Prostate gland (tissue), 2 donors: ENCODE measurements around the gene GABRA5. TPM values are rescaled to one million over a fixed set of nuclear protein-coding genes. Genes with fewer than 3 reads are reported as not detected.

Experiments
- DNase-seq: peaks from one replicate; pipeline ENCODE4 v3.0.0-alpha.2; 2019; ENCODE audit warnings: low spot score
- H3K27ac ChIP-seq, 2 donors: fragments of 200-600 bp; sonication (generic); 2 replicates each; pipeline ENCODE4 v1.5.1; 2017 to 2019
- H3K27me3 ChIP-seq: fragments of 200-600 bp; sonication (generic); replicated peaks from 2 replicates; pipeline ENCODE4 v1.5.1; 2019; ENCODE audit not compliant: insufficient read depth
- H3K36me3 ChIP-seq, 2 donors: fragments of 200-600 bp; sonication (generic); 1 replicate in 1 of 2; 2 replicates in 1 of 2; pipeline versions ENCODE4 v1.5.1 to v1.8.1; 2017 to 2019
- H3K4me1 ChIP-seq: fragments of 200-600 bp; sonication (generic); replicated peaks from 2 replicates; pipeline ENCODE4 v1.5.1; 2019
- H3K4me3 ChIP-seq, 2 donors: fragments of 200-600 bp; sonication (generic); 2 replicates each; pipeline ENCODE4 v1.5.1; 2017 to 2019
- H3K9me3 ChIP-seq: fragments of 200-600 bp; sonication (generic); 2 replicates; pipeline ENCODE4 v1.5.1; 2017
- POLR2A ChIP-seq: fragments of 450-650 bp; IDR thresholded peaks from one replicate; pipeline ENCODE4 v1.6.1; 2016; ENCODE audit warnings: antibody characterized with exemption, mild to moderate bottlenecking
- POLR2AphosphoS5 ChIP-seq: sonication (generic); formaldehyde crosslinking; IDR thresholded peaks from one replicate; pipeline ENCODE4 v1.6.1; 2017; ENCODE audit warnings: antibody characterized with exemption
- WGBS: methylation state at CpG from one replicate; pipeline ENCODE4 v1.1.5; 2018; 5-methylcytosine and 5-hydroxymethylcytosine counted together
- intact Hi-C: fragments of 100-400 bp; cut with DNase I; formaldehyde crosslinking; loops from one replicate; pipeline ENCODE4 v1.14.2; 2022
- total RNA-seq, 2 donors: library from RNA; depleted of rRNA; stranded (reverse); fragments of >200 nt; gene quantifications; one replicate each; pipeline ENCODE4 v1.1.0, GENCODE V29; 2016
- TF ChIP-seq, protein P1 (sequence below), 4 experiments: fragments of 200-600 bp in 2 of 4; fragments of 450-650 bp in 2 of 4; sonication (generic) in 2 of 4; IDR thresholded peaks; 1 replicate in 3 of 4; 2 replicates in 1 of 4; pipeline ENCODE4 v1.5.1; 2016 to 2019; ENCODE audit warnings: antibody characterized with exemption in 4 of 4, mild to moderate bottlenecking in 2 of 4, moderate library complexity in 2 of 4

The GABRA5 gene
- total RNA-seq, 2 donors from 2014 or later, result 0.14 TPM; not detected in 1

DNA sequence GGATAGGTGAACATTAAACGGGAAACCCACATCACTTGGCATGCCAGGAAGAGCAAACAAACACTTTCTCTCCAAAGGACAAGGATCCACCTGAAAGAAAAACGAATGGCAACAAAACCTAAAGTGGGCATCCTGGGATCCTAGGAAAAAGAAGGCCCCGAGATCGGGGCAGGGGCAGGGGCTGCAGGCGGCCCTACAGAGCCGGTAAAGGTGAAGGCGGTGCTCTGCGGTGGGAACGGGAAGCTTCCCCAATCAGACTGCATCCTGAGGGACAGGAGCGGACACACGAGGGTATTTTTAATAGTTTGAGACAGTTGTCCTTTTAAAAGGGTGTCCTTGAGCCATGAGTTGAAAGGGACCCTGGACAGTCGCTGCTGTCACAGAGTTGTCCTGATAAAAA, 24.9 kb upstream of the GABRA5 start:
- no peak overlapping the region for H3K27ac ChIP-seq
- H3K36me3 ChIP-seq, result no peaks in the 10 kb centered on the region
- 52% methylated on average over 12 of the region's 12 CpGs for WGBS
- no peaks in the 10 kb centered on the region for H3K27me3 ChIP-seq
- intact Hi-C loops, result no loop called here
- no peak for DNase-seq
- H3K4me1 ChIP-seq, result no peaks in the 10 kb centered on the region
- H3K9me3 ChIP-seq, result no peaks in the 10 kb centered on the region
- H3K4me3 ChIP-seq, result no peak overlapping the region
- TF ChIP-seq POLR2A (no peak), POLR2AphosphoS5 (no peak)
- TF ChIP-seq, protein P1, sequence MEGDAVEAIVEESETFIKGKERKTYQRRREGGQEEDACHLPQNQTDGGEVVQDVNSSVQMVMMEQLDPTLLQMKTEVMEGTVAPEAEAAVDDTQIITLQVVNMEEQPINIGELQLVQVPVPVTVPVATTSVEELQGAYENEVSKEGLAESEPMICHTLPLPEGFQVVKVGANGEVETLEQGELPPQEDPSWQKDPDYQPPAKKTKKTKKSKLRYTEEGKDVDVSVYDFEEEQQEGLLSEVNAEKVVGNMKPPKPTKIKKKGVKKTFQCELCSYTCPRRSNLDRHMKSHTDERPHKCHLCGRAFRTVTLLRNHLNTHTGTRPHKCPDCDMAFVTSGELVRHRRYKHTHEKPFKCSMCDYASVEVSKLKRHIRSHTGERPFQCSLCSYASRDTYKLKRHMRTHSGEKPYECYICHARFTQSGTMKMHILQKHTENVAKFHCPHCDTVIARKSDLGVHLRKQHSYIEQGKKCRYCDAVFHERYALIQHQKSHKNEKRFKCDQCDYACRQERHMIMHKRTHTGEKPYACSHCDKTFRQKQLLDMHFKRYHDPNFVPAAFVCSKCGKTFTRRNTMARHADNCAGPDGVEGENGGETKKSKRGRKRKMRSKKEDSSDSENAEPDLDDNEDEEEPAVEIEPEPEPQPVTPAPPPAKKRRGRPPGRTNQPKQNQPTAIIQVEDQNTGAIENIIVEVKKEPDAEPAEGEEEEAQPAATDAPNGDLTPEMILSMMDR (IDR thresholded peaks at IDR 0.05), result no peak

DNA sequence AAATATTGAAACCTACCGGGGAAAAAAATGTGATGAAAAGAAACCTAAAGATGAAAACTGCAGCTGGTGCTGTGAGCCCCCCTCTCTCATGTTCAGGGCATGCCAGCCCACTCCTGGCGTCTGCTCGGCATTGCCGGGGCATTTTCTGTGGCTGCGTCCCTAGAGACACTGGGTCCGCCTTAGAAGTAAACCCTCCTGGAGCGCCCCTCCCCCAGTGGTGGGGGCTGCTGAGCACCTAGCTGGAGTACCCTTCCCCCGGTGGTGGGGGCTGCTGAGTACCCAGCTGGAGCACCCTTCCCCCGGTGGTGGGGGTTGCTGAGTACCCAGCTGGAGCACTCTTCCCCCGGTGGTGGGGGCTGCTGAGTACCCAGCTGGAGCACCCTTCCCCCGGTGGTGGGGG, 24.5 kb upstream of the GABRA5 start:
- Histone ChIP-seq H3K27ac (no peak overlapping the region), H3K36me3 (no peaks in the 10 kb centered on the region), H3K27me3 (no peaks in the 10 kb centered on the region), H3K4me3 (no peak overlapping the region), H3K9me3 (no peaks in the 10 kb centered on the region), H3K4me1 (no peaks in the 10 kb centered on the region)
- intact Hi-C loops, result no loop called here
- WGBS, result 77% methylated on average over 6 of the region's 11 CpGs
- no peak for DNase-seq
- TF ChIP-seq, protein P1 (IDR thresholded peaks at IDR 0.05), result no peak
- TF ChIP-seq POLR2A, result no peak
- TF ChIP-seq POLR2AphosphoS5, result no peak

DNA sequence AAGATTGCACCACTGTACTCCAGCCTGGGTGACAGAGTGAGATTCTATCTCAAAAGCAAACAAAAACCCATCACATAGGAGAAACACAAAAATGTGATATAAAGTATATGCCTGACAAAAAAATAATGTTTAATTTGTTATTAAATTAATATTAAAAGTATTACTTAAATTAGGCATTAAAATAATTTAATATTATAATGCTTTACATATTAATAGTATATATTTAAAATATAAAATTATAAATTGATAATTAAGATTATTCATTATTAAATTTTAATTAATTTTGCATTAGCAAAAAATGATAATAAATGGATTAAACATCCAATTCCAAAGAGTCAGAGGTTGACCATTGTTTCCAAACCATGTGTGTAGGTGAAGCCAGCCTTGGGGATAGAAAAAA, 22.0 kb upstream of the GABRA5 start:
- Histone ChIP-seq H3K27ac (no peak overlapping the region), H3K9me3 (no peaks in the 10 kb centered on the region), H3K27me3 (no peaks in the 10 kb centered on the region), H3K4me1 (no peaks in the 10 kb centered on the region), H3K4me3 (no peak overlapping the region), H3K36me3 (no peaks in the 10 kb centered on the region)
- intact Hi-C loops, result no loop called here
- no peak for TF ChIP-seq POLR2AphosphoS5
- TF ChIP-seq, protein P1 (IDR thresholded peaks at IDR 0.05), result no peak
- no peak for DNase-seq

DNA sequence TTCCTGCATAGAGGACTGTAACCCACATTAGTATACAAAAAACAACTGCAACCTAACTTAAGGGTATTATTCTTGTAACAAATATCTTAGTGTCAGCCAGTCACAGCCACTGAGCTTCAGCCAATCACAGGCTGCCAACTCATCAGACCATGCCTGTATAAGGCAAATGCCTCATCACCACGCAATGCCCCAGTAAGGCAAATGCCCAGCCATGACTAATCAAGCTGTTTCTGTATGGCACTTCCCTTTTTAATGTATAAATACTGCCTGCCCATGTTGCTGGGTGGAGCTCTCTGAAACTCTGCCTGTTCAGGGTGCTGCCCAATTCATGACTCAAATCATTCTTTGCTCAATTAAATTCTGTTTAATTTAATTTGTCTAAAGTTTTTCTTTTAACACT, 18.4 kb upstream of the GABRA5 start:
- no peaks in the 10 kb centered on the region for H3K27me3 ChIP-seq
- no peaks in the 10 kb centered on the region for H3K36me3 ChIP-seq
- 96% methylated on average over 1 of the region's 1 CpG for WGBS
- TF ChIP-seq POLR2AphosphoS5, result no peak
- TF ChIP-seq POLR2A, result no peak
- TF ChIP-seq, protein P1 (IDR thresholded peaks at IDR 0.05), result no peak
- H3K9me3 ChIP-seq, result no peaks in the 10 kb centered on the region
- no peak overlapping the region for H3K27ac ChIP-seq
- DNase-seq, result no peak
- intact Hi-C loops, result no loop called here
- H3K4me1 ChIP-seq, result no peaks in the 10 kb centered on the region
- no peak overlapping the region for H3K4me3 ChIP-seq

DNA sequence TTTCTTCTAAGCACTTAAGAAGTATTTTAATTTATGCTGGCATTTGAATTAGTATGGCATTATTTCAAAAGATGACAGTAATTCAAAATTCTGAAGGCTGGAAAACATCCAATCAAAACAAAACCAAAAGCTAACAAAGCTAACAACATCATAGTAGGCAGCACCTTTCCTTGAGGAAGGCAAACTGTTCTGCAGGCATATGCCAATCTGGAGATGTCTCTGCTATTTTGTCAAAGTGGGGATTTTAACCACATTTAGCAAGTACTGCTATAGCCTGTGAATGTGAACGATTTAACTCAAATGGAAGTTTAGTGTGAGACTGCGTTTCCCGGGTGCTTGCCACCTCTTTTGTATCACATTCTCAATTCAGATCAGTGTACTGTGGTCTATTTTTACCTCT, 16.7 kb upstream of the GABRA5 start:
- H3K9me3 ChIP-seq, result no peaks in the 10 kb centered on the region
- H3K27me3 ChIP-seq, result no peaks in the 10 kb centered on the region
- no peak overlapping the region for H3K4me3 ChIP-seq
- H3K4me1 ChIP-seq, result no peaks in the 10 kb centered on the region
- intact Hi-C loops, result no loop called here
- 88% methylated on average over 3 of the region's 3 CpGs for WGBS
- no peaks in the 10 kb centered on the region for H3K36me3 ChIP-seq
- no peak for DNase-seq
- TF ChIP-seq POLR2A, result no peak
- TF ChIP-seq, protein P1 (IDR thresholded peaks at IDR 0.05), result no peak
- TF ChIP-seq POLR2AphosphoS5, result no peak
- H3K27ac ChIP-seq, result no peak overlapping the region
